Inflammatory macrophage treated with lipopolysaccharide for 1 hour (primary cell): ENCODE results near the gene TMEM217.

ENCODE experiments used
- DNase-seq, 2 donors: peaks; one replicate each; pipeline ENCODE4 v3.0.0-alpha.2; 2020 to 2022

The TMEM217 gene

DNA sequence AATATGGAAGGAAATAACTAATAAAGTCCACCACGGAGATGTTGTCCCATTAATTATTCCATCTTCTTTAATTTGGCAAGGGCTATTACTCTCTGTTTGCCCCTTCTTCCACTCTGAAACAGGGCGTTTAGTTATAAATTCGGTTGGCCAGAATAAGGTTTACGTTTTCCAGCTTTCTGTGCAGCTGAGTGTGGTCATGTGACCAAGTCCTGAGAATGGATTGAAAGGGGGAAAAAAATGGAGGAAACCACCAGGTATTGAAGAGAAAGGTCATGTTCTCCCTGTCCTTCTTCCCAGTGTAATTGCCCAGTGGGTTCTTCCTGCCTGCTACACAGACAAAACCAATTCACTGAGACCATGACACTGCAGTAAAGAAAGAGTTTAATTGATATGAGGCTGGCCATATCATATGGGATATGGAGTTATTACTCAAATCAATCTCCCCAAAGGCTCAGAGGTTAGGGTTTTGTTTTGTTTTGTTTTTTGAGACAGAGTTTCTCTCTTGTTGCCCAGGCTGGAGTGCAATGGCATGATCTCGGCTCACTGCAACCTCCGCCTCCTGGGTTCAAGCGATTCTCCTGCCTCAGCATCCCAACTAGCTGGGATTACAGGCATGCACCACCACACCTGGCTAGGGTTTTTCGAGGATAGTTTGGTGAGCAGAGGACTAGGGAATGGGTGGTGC is 14.7 kb downstream of the TMEM217 start:
- DNase-seq = no peak

DNA sequence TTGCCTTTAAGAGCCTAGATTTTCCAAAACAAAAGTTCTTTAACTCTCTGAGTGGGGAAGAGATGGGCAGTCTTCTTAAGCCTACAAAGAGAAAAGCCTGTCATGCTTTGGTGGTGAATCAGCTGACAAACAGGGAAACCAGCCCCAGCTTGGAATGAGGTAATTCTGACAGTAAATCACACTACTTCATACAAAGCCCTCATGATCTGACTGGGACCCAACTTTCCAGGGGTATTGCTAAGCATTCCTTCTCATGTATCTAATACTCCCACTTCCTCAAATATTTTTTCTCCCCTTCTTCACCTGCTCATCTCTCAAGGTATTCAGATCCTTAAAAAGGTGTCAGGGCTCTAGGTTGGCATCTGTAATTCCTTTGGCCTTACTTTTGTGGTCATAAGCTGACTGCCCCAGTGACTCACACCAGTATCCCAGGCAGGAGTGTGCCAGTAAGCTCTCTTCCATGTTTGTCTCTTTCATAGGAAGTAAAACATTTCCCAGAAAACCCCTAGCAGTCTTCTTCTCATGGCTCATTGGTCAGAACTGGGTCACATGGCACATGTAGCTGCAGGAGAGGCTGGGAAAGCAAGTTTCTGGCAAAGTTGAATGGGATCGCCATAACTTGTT is 15.4 kb downstream of the TMEM217 start:
- peak; percentile 81 to 95 for DNase-seq

DNA sequence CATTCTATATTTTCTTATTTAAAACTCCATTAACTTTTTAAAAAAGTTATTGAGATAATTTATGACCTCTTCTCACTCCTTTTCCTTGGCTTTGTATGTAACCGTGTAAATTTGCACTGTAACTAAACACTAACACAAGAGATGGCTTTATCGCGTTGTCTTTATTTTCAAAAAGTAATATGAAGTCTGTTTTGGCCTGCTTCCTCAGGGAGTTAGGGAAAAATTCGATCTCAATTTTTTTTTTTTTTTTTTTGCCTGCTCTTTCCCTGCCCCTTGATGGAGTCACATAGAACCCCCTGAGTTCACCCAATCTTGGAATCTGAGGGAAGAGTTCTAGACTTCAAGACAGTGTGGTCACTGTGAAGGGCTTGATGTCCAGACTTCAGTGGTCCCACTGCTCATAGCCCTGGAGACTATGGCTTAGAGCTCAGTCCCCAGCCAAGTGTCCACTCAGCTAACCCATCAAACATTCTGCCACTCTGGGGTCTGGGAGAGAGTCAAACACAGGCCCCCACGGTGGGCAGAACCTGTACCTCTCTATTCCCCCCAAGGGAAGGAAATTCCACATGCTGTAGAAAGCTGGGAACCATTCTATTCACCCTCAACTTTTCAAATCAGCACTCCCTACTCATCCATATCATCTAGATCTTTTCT is 16.0 kb downstream of the TMEM217 start:
- no peak for DNase-seq

DNA sequence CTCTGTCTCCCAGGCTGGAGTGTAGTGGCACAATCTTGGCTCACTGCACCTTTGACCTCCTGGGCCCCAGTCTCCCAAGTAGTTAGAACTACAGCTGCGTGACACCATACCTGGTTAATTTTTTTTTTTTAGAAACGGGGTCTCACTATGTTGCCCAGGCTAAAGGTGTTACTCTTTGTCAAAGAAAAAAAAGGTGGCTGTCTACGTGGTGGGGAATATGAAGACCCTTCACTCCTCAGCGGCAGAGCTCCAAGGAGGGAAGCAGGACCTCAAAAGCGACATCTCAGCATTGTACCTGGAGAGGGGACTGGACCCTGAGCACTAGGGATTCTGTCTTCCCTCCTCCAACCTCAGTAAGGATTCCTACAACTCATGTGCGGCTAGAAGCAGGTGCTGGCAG is 16.8 kb downstream of the TMEM217 start:
- no peak for DNase-seq

DNA sequence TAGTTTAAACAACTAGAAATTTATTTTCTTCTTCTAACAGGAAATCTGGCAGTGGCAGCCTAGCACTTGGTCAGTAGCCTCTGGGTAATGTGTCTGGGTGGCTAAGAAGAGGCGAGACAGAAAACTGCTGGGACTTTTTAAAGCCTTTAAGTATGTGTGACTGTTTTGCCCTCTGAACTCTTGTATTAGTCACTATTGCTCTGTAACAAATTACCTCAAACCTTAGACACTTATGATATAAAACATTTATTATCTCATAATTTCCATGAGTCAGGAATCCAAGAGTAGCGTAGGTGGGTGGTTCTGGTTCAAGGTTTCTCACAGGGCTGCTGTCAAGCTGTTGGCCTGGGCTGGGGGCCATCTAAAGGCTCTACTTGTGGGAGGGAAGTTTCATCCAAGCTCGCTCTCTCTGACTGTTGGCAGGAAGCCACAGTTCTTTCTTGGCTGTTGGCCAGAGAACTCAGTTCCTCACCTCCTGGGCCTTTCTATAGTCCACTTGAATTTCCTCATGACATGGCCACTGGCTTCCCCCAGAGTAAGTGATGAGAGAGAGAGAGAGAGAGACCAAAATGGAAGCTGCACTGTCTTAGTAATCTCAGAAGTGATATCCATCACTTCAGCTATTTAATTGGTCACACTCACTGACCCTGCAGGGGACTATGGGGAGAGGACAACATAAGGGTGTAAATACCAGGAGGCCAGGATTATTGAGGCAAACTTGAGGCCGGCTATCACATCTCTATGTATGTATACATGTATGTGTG is 17.8 kb downstream of the TMEM217 start:
- peak; percentile 97 to 98 for DNase-seq

DNA sequence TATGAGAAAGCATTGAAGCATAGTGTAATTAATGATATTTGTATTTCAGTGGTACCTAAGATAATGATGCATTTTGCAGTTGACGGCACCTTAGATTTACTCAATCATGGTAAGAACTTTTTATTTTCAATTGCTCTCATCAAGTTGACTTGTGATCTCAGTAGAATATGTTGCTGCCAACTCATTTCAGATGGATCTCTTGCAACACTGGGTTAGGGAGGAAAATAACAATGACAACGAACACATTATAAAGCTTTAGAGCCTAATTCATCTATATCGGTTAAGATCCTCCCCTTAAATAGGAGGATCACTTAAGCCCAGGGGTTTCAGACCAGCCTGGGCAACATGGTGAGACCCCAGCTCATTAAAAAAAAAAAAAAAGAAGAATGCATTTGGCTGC is 18.4 kb downstream of the TMEM217 start:
- DNase-seq = no peak

DNA sequence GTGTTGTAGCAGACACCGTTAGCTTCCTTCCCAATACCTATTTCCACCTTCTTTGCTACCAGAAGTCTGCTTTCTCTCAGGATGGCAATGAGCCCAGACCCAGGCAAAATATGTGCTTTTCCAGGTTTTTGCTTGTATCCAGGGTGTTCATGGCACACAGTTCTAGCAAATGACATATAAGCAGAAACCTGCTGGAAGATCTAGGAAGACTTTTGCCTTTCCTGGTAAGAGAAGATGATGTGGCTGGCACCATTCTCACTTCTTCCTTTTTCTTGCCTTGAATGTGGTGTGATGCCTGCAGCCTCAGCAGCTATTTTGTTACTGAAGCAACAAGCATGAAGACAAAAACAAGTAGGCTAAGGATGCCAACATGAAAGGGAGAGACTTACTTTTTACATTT is 19.6 kb downstream of the TMEM217 start:
- DNase-seq = no peak

DNA sequence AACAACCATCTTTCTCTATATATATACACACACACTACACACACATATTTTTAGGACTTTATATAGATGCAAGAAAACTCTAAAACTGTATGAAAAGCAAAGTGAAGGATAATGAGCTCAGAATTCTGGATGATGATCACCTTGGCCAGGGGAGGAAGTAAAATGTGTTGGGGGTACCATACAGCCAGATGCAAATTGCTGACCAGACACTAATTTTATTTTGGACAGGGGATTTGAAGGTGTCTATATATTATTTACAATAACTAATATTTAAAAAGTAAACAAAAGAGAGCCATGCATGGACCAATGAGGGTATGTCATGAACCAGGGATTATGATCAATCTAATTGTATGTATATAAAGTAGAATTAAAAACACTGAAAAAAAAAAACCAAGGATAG is 20.2 kb downstream of the TMEM217 start:
- DNase-seq = no peak

DNA sequence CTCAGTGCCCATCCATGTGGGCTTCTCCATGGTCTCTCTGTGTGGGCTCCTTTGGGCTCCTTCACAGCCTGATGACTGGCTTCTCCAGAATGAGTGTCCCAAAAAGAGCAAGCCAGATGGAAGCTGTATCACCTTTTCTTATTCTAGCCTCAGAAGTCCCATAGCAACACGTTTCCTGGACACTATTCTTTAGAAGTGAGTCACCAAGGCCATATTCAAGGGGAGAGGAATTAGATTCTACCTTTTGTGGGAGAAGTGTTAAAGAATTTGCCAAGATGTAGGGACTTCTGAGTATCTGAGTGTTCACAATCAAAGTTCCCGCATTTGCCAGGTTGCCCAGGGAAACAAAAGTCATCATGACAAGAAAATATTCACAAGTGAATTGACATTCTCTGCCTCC is 21.0 kb downstream of the TMEM217 start:
- no peak for DNase-seq

DNA sequence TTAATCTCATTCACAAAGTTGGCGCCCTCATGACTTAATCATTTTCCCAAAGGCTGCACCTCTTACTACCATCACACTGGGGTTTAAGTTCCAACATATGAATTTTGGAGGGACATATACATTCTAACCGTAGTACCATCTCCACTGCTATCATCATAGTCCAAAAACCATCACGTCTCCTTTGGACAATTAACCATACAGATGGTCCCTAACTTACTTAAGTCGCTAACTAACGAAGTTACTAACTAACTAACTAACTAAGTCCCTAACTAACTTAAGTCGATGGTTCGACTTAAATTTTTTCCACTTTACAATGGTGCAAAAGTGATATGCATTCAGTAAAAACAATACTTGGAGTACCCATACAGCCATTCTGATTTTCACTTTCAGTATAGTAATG is 24.4 kb downstream of the TMEM217 start:
- DNase-seq = no peak

DNA sequence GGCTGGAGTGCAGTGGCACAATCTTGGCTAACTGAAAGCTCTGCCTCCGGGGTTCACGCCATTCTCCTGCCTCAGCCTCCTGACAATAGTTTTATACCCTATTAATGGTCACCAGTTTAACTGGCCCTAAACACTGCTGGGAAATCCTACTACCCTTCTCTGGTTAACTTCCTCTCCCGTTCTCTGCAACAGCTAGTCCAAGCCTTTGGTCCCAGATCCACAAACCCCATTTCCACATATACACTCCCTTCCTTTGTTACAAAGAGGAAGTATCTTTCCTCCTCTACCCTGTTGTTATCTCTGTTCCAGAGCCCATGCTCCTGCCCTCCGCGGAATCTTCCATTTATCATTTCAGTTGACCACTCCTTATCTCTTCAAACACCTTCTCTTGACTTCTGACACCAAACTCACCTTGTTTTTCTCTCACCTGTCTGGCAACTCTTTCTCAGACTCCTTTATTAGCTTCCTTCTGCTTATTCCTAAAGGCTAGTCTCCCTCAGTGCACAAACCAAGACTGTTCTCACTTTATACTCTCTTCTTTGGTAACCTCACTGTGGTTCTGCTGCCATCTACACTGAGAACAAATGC is 25.4 kb downstream of the TMEM217 start:
- DNase-seq = no peak

DNA sequence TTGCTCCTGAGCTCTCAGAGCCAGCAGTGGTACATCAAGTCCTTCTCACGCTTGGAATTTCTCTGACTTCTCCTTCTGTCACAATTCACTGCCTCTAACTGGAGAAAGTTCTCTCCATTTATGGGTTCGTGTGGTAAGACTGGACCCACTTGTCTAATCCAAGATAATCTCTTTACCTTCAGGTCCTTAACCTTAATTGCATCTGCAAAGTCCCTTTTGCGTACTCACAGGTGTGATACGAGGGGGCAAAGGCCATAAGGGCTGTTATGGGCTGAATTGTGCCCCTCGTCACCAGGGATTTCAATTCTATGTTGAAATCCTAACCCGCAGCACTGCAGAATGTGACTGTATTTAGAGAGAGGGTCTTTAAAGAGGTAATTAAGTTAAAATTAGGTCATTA is 27.8 kb downstream of the TMEM217 start:
- no peak for DNase-seq

DNA sequence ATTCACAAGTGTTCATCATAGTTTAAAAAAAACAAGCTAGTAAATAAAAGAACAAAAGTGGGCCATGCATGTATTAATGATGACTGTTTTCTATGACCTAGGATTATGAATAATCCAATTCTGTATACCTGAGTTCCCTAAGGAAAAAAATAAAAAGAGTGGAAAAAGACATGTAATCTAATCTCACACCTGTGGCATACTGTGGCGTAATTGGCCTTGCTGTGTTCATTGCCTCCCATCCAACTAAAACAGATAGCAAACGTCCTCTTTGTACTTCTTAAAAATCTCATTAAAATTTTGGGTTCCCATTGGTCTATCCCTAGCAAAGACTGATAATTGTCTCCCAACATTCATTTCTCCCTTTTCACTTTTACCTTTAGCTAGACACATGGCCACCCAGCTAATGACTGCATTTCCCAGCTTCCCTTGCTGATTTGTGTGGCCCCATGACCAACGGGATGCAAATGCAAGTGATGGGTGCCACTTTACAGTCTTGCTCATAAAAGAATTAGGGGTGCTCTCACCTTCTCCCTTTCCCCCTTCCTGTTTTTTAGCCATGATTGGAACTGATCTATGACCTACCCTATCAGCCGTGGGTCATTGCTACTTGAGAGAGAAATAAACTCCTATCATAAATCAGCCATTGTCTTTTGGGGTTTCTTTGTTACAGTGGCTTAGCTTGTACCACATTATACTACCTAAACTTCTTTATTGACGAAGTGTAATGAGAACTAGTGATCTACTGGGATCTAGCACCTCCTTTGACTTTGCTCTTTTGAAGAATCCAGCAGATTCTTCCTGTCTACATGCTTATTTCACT is 32.4 kb downstream of the TMEM217 start:
- no peak for DNase-seq

DNA sequence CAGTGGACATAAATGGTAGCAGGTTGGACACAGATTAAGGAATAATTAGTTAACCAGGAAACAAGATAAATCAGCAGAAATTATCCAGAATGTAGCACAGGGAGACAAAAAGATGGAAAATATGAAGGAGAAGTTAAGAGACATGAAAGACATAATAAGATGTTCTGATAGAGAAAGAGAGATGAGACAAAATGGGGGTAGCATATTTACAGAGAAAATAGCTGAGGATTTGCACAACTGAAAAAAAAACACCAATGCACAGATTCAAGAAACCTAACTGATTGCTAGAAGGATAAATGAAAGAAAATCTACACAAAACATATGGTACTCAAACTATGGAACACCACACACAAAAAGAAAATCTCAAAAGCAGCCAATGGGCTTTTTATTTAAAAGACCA is 35.0 kb downstream of the TMEM217 start:
- no peak for DNase-seq

DNA sequence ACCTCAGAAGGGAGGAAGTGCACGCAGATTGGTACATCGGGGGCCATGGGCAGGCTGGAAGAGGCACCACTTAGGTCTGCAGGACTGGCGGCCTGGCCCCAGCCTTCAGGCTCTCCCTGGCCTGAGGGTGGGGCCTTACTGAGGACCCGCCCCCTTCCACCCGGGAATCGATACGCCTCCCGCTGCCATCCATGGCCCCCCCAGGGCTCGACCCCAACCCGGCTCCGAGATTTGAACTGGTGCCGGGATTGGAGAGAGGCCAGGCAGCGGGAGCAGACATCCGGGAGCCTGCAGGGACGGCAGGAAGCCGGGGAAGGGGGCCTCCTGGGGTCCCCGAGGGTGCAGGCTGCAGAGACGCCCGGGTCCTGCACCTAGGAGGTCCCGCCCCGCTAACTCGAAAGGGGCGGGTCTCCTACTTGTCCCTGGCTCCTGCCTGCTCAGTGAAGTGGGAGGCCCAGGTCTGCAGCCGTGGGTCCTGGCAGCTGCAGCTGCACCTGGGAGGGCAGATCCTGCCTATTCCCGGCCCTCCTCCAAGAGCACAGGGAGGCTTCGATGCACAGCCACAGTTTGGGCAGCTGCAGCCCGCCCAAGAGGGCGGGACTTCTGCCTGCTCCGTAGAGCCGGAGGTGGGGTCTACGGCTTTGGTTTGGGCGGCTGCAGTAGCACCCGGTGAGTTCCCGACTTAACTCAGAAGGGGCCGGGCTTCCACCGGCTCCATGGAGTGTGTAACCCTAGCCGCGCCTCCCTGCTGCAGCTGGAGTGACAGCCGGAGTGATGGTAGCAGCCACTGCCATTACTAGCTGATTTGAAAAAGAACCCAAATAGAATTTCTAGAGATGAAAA is 35.6 kb downstream of the TMEM217 start:
- DNase-seq = peak; percentile 62 to 77

DNA sequence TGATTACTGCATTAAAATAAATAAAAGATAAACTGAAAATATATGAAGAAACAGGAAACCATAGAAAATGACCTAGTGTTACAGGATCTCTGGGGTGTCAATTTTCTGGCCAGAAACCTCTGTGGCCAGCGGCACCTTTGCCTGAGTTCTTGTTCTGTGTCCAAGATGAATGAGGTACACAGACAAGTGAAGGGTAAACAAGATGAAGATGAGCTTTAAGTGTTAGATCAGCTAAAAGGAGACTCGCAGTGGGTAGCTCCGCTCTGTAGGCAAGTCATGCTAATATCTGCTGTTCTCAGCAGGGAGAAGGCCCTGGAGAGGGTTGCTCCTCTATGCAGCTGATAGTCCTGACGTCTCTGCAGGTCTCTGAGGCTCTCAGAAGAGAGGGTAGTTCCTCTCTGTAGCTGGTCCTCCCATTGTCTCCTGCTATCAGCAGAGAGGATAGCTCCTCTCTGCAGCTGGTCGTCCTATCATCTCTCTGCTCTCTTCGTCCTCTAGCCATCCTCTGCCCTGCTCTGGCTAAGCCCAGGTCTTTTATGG is 36.3 kb downstream of the TMEM217 start:
- no peak for DNase-seq

DNA sequence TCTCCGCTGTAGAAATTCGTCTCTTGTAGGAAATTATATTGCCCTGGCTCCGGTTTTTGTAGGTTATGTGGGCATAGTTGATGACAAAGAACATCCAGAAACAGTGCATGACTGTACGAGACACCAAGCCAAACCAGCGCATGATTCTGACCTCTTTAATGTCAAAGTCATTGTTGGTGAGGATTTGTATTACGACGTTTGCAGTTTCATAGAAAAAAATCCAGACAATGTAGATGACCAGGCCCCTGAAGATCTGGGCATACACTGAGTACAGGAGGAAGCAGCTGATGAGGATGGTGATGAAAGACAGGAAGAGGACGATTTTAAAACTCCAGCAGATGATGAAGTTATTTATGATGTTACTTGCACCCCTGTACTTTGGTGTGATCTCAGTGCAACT is 39.4 kb downstream of the TMEM217 start:
- DNase-seq = peak; percentile 34 to 40

DNA sequence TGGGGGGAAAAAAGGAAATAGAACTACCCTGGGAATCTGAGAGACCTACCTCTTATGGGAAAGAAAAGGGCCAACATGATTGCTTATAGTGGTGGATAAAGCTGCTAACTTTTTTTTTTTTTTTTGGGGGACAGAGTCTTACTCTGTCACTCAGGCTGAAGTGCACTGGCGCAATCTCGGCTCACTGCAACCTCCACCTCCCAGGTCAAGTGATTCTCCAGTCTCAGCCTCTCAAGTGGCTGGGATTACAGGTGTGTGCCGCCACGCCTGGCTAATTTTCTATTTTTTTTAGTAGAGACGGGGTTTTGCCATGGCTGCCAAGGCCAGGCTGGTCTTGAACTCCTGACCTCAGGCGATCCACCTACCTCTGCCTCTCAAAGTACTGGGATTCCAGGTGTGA is 39.9 kb downstream of the TMEM217 start:
- DNase-seq = no peak

DNA sequence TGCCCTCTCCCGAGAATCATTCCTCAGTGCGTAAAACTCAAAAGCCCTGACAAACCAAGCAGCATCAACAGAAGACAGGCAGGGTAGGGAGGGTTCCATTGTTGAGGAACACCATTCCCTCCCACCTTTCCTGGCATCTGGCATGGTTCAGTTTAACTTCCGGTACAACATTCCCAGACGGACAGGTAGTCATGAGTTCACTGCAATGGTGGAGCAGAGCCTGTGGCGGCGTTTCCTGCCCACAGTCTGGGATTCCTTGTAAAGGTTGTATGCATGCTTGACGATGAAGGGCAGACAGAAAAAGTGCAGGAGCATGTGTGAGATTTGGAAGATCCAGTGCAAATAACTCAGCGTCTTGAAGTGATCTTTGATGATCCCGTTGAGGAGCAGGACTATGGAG is 45.7 kb downstream of the TMEM217 start:
- no peak for DNase-seq

DNA sequence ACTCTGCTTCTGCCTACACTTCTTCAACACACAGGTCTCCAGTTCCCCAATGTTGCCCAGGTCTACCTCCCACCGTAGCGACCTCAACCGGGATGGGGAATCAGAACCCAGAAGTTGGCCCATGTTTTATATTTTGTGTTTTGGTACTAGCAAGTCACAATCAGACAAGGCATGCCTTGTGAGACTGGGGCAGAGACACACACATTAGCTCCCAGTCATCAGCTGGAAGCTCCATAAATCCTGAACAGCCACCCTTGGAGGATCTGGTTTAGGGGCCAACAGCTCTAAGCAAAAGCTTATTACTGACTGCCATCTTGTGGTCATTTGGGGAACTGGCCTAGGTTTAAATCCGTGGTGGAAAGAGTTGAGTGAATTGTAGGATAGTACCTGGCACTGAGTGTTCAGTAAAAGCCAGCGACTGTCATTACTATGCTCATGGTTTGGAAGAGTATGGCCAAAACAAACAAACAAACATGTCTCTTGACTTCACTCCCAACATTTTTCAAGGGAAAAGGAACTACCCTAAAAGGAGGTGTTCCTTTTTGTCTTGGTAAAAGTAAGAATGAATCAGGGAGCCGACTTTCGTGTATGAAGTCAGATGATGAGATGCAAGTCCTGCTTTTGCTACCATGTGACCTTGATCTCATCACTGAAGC is 47.5 kb downstream of the TMEM217 start:
- peak; percentile 58 to 98 for DNase-seq
